ENCODE data around the gene SMPD3. TPM values are rescaled to one million over a fixed set of nuclear protein-coding genes. Genes with fewer than 3 reads are reported as not detected.

The SMPD3 gene
- total and polyA plus RNA-seq, 2 of the 4 experiments (the other 2 are of a cell fraction), result not detected

DNA sequence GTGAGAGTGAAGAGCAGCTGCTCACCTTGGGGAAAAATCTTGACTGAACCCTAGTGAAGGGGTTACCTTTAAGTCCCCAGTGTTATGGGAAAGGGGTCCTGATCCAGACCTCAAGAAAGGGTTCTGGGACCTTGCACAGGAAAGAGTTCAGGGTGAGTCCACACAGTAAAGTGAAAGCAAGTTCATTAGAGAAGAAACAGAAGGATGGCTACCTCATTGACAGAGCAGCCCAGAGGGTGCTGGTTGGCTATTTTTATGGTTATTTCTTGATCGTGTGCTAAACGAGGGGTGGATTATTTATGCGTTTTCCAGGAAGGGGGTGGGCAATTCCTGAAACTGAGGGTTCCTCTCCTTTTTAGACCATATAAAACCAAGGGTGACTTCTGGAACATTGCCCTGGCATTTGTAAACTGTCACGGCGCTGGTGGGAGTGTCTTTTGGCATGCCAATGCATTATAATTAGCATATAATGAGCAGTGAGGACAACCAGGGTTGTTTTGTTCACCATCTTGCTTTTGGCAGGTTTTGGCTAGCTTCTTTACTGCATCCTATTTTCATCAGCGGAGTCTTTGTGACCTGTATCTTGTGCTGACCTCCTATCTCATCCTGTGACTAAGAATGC lies 58.4 kb downstream of the SMPD3 start:
- Histone ChIP-seq H3K36me3 (ENCODE audit: control insufficient read depth, insufficient read depth, low read length) (no peaks in the 10 kb centered on the region), H3K9me3 (ENCODE audit: control insufficient read depth, insufficient read depth, low read length) (no peaks in the 10 kb centered on the region), H3K56ac (ENCODE audit: extremely low read depth, insufficient read depth, low read length) (no peak overlapping the region), H4K20me1 (ENCODE audit: insufficient read depth, low read length) (no peaks in the 10 kb centered on the region), H3K23ac (ENCODE audit: low read depth, low read length) (no peak overlapping the region), H3K9ac (ENCODE audit: low read depth, low read length) (no peak overlapping the region), H3K79me1 (ENCODE audit: low read depth in 1 of 2, low read length in 2 of 2) (no peaks in the 10 kb centered on the region), H3K27me3 (ENCODE audit: control insufficient read depth, insufficient read depth, low read length) (peaks cover 28% of the 10 kb centered on the region), H3K27ac (ENCODE audit: insufficient read depth, low read length) (no peak overlapping the region), H3K9me1 (ENCODE audit: insufficient read depth, low read length) (no peaks in the 10 kb centered on the region), H3K14ac (replicated peaks; ENCODE audit: low read depth, low read length) (no peak overlapping the region), H4K5ac (ENCODE audit: low read depth, low read length) (no peak overlapping the region), H2AFZ (replicated peaks; ENCODE audit: low read length, poor library complexity) (no peak overlapping the region), H3K4ac (ENCODE audit: low read depth, low read length) (no peak overlapping the region), H4K91ac (ENCODE audit: insufficient read depth, low read depth, low read length) (no peak overlapping the region), H3K4me1 (ENCODE audit: control insufficient read depth, insufficient read depth, low read length) (no peaks in the 10 kb centered on the region), H3K18ac (ENCODE audit: low read depth, low read length) (no peak overlapping the region), H2BK15ac (ENCODE audit: low read depth, low read length) (no peak overlapping the region), H2AK9ac (replicated peaks; ENCODE audit: low read depth, low read length, poor library complexity) (no peak overlapping the region), H4K8ac (ENCODE audit: low read depth in 2 of 2, low read length in 2 of 2) (no peak overlapping the region), H3K4me2 (ENCODE audit: low read depth, low read length) (no peak overlapping the region), H2AK5ac (ENCODE audit: low read depth, low read length) (no peak overlapping the region), H3K4me3 (ENCODE audit: insufficient read depth, low read depth, low read length) (no peak overlapping the region), H2BK5ac (ENCODE audit: low read depth, low read length, poor library complexity, severe bottlenecking) (no peak overlapping the region), H2BK120ac (ENCODE audit: low read depth, low read length) (no peak overlapping the region), H2BK20ac (ENCODE audit: low read depth, low read length) (no peak overlapping the region)
- CTCF ChIA-PET, result no interaction called here
- dilution Hi-C loops (cut with HindIII; ENCODE audit: low sequenced_read_pairs, unreplicated experiment) (no loop called here), in situ Hi-C loops (cut with MboI; ENCODE audit: low sequenced_read_pairs) (no loop called here), intact Hi-C loops (cut with micrococcal nuclease) (no loop called here)
- POLR2A ChIA-PET (ENCODE audit: unreplicated experiment), result no interaction called here
- no peak for DNase-seq
- no peak for ATAC-seq (ENCODE audit: low read depth)
- no peak for TF ChIP-seq MAZ (IDR thresholded peaks at IDR 0.05; ENCODE audit: borderline replicate concordance, low read depth, low read length)
- TF ChIP-seq RFX5 (IDR thresholded peaks at IDR 0.05; ENCODE audit: low read depth, low read length), result no peak
- TF ChIP-seq BHLHE40 (IDR thresholded peaks at IDR 0.05; ENCODE audit: low read depth, low read length), result no peak
- no peak for TF ChIP-seq CHD1 (IDR thresholded peaks at IDR 0.05; ENCODE audit: low read depth, low read length)
- TF ChIP-seq, protein P1, sequence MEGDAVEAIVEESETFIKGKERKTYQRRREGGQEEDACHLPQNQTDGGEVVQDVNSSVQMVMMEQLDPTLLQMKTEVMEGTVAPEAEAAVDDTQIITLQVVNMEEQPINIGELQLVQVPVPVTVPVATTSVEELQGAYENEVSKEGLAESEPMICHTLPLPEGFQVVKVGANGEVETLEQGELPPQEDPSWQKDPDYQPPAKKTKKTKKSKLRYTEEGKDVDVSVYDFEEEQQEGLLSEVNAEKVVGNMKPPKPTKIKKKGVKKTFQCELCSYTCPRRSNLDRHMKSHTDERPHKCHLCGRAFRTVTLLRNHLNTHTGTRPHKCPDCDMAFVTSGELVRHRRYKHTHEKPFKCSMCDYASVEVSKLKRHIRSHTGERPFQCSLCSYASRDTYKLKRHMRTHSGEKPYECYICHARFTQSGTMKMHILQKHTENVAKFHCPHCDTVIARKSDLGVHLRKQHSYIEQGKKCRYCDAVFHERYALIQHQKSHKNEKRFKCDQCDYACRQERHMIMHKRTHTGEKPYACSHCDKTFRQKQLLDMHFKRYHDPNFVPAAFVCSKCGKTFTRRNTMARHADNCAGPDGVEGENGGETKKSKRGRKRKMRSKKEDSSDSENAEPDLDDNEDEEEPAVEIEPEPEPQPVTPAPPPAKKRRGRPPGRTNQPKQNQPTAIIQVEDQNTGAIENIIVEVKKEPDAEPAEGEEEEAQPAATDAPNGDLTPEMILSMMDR (conservative IDR thresholded peaks at IDR 0.05; ENCODE audit: low read depth, low read length), result no peak
- TF ChIP-seq, protein P2, sequence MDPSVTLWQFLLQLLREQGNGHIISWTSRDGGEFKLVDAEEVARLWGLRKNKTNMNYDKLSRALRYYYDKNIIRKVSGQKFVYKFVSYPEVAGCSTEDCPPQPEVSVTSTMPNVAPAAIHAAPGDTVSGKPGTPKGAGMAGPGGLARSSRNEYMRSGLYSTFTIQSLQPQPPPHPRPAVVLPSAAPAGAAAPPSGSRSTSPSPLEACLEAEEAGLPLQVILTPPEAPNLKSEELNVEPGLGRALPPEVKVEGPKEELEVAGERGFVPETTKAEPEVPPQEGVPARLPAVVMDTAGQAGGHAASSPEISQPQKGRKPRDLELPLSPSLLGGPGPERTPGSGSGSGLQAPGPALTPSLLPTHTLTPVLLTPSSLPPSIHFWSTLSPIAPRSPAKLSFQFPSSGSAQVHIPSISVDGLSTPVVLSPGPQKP (IDR thresholded peaks at IDR 0.05; ENCODE audit: borderline replicate concordance, low read depth, low read length), result no peak
- TF ChIP-seq CEBPB (IDR thresholded peaks at IDR 0.05; ENCODE audit: low read depth, low read length), result no peak
- no peak for TF ChIP-seq SMC3 (IDR thresholded peaks at IDR 0.05; ENCODE audit: low read depth, low read length)
- TF ChIP-seq MAFK (IDR thresholded peaks at IDR 0.05; ENCODE audit: low read depth, low read length), result no peak
- no peak for TF ChIP-seq RCOR1 (IDR thresholded peaks at IDR 0.05; ENCODE audit: insufficient replicate concordance, low read length)
- no peak for TF ChIP-seq FOS (IDR thresholded peaks at IDR 0.05; ENCODE audit: low read depth, low read length)
- no peak for TF ChIP-seq MXI1 (IDR thresholded peaks at IDR 0.05; ENCODE audit: borderline replicate concordance, low read depth, low read length)
- TF ChIP-seq POLR2A (IDR thresholded peaks at IDR 0.05; ENCODE audit: low read depth, low read length), result no peak
- TF ChIP-seq RAD21 (IDR thresholded peaks at IDR 0.05; ENCODE audit: low read length), result no peak
- TF ChIP-seq NFE2L2 (IDR thresholded peaks at IDR 0.05; ENCODE audit: low read depth, low read length), result no peak
- TF ChIP-seq, protein P3, sequence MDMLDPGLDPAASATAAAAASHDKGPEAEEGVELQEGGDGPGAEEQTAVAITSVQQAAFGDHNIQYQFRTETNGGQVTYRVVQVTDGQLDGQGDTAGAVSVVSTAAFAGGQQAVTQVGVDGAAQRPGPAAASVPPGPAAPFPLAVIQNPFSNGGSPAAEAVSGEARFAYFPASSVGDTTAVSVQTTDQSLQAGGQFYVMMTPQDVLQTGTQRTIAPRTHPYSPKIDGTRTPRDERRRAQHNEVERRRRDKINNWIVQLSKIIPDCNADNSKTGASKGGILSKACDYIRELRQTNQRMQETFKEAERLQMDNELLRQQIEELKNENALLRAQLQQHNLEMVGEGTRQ (IDR thresholded peaks at IDR 0.05; ENCODE audit: low read depth, low read length), result no peak
- no TSS peak for BruUV-seq (replicated peaks)
- whole genome bisulfite sequencing, 2 experiments (ENCODE audit: extremely low coverage in 2 of 2, insufficient read length in 1 of 2), result no CpG with 5 or more reads among the region's 6 CpGs

Measured in IMR-90 (cell line).